ENCODE results near the gene LDLRAD4.

DNA sequence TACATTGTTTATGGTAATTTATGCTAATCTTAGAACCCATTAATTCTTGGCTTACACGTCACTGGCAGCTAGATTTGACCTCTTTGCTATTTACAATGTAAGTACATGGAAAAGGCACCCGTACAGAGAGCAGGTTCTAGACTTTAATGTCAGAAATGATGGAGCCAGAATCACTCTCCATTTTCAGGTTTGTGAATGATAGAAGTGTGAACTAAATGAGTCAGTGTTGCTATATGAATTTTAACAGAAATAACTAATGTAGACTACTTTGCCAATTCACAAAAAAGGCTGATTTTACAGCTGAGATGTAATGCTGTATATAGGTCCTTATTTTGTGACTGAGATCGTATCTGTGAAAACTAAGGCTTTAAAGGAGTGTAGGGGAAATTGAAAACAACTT lies 214.6 kb downstream of the LDLRAD4 start:
- TF ChIP-seq EZH2 (IDR thresholded peaks at IDR 0.05; ENCODE audit: low read depth): no peak
- TF ChIP-seq, protein P1, sequence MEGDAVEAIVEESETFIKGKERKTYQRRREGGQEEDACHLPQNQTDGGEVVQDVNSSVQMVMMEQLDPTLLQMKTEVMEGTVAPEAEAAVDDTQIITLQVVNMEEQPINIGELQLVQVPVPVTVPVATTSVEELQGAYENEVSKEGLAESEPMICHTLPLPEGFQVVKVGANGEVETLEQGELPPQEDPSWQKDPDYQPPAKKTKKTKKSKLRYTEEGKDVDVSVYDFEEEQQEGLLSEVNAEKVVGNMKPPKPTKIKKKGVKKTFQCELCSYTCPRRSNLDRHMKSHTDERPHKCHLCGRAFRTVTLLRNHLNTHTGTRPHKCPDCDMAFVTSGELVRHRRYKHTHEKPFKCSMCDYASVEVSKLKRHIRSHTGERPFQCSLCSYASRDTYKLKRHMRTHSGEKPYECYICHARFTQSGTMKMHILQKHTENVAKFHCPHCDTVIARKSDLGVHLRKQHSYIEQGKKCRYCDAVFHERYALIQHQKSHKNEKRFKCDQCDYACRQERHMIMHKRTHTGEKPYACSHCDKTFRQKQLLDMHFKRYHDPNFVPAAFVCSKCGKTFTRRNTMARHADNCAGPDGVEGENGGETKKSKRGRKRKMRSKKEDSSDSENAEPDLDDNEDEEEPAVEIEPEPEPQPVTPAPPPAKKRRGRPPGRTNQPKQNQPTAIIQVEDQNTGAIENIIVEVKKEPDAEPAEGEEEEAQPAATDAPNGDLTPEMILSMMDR (conservative IDR thresholded peaks at IDR 0.05): no peak

All from PC-9 (cell line).